GM12891 (cell line): ENCODE results near the gene UBR4.

Source experiments
- PAX5 ChIP-seq: IDR thresholded peaks from 2 replicates; pipeline ENCODE4 v1.6.1; 2011; ENCODE audit warnings: low read length, moderate library complexity, mild to moderate bottlenecking; ENCODE audit not compliant: insufficient read depth, severe bottlenecking
- POLR2A ChIP-seq: IDR thresholded peaks from 2 replicates; pipeline ENCODE4 v1.6.1; 2011; ENCODE audit warnings: low read depth, low read length, control low read depth
- POLR2AphosphoS5 ChIP-seq: IDR thresholded peaks from 2 replicates; pipeline ENCODE4 v1.6.1; 2011; ENCODE audit warnings: low read depth, low read length, control low read depth
- POU2F2 ChIP-seq: IDR thresholded peaks from 2 replicates; pipeline ENCODE4 v1.6.1; 2011; ENCODE audit warnings: low read depth, mild to moderate bottlenecking, control low read depth, low read length, moderate library complexity
- SPI1 ChIP-seq: IDR thresholded peaks from 2 replicates; pipeline ENCODE4 v1.6.1; 2011; ENCODE audit warnings: low read depth, low read length, control low read depth
- TAF1 ChIP-seq: IDR thresholded peaks from 2 replicates; pipeline ENCODE4 v1.6.1; 2011; ENCODE audit warnings: low read depth, low read length, control low read depth

GRCh38 chr1:19038732-19039131 lies 171.3 kb downstream of the UBR4 start:
- TF ChIP-seq POLR2AphosphoS5 (no peak), POLR2A (no peak), TAF1 (no peak), SPI1 (no peak), POU2F2 (no peak), PAX5 (no peak)
